ENCODE results near the gene TFEB.
"Not testable (repeated sequence)": the region's sequence is repeated elsewhere in the genome, so short reads cannot be mapped to it uniquely, and the experiment has no call there.

The TFEB gene

DNA sequence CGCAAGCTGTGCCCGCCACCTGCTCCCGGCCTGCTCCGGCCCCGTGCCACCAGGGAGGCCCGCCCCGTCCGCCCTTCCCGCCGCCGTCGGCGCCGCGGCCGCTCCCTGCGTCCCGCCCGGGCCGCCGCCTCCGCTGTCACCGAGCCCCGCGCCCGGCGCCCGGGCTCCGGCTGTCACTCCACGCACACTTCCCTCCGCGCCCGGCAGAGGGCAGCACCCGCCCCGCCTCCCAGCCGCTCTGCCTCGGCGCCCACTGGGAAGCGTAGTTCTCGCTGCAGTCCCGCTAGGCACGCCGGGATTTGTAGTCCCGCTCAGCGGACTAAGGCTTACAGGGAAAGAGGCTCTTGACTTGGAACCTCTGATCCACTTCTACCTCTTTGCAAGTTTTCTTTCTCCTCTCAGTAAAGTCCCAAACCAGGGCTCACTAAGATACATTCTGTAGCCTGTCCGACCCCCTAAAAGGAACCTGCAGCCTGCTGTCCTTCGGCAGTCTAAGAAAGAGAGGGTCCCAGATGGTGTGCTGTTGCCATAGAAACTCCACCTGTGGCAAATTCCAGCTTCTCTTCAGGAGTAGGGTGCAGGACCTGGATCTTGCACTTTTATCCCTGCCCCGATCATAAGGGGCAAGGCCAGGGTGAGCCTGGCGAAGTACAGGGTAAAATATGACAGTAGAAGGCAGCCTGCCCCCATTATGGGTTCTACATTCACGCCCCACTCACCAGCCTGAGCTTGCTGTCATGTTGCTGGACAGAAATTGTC lies at the start of gene TFEB:
TSS of gene TFEB (minus strand) at position 182 of the 759 bp plus-strand sequence. CDS start 44,395 bp downstream, outside the sequence.
- DNase-seq: peak; percentile 61

DNA sequence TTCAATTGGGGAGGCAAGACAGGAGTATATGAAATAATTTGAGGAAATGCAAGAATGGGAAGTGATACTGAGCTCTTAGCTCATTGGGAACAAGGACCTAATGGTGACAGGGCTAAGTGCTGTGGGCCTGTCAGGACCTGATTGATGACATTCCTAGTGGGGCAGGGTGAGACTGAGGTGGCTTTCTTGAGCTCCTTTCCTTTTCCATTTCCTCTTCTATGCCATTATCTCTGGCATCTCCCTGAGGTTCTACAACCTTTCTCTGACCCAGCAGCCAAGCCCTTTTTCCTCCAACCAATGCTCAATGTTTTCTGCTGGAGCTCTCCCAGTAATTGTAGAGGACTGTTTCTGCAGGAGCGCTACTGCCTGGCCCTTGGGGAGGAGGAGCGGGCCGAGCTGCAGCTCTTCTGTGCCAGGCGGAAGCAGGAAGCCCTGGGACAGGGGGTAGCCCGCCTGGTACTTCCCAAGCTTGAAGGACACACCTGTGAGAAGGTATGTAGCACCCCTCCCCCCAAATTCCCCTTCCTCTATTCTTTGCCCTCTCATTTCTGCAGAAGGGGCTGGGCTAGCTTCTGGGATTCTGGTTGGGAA lies 49.3 kb upstream of the TFEB start:
- no peak for DNase-seq

DNA sequence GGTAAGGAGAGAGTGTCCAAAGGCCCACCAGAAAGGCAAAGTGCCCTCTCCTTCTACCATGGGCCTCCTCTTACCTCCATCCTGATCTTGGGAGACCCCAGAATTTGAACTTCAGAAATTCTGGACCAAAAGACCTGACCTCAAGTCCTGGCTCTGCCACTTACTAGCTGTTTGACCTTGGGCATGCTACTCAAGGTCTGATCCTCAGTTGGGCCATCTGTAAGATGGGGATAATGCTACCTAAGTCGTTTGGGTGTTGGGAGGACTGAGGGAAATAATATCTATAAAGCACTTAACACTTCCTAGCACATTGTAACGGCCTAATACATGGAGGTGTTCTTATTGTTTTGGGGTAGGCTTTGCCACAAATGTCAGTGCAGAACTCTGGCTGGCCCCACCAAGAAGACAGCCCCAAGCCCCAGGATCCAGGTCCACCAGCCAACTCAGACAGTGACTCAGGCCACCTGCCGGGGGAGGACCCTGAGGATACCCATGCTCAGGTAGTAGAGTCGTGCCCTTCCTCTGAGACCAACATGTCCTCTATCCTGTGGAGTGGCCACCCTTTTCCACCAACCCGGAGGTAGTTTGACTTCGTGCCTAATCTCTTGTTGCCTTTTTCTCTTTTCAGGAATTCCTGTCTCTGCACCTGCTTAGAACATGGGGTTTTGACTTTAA lies 47.8 kb upstream of the TFEB start:
- DNase-seq: no peak

DNA sequence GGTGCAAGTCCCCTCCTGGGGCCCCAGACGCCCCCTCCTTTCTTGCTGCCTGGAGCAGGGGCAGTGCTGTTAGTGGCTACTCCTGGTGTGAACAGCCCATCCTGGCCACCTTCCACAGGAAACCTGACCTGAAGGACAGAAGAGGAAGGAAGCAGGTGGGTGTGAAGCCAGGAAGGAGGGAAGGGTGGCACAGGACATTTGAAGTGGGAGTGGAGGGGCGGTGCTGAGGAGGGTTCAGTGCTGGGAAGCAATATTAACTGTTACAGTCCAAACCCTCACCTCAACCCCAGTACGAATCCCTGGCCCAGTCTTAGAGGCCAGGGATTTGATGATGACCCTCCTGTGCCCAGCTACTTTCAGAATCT lies 45.9 kb upstream of the TFEB start:
- no peak for DNase-seq

DNA sequence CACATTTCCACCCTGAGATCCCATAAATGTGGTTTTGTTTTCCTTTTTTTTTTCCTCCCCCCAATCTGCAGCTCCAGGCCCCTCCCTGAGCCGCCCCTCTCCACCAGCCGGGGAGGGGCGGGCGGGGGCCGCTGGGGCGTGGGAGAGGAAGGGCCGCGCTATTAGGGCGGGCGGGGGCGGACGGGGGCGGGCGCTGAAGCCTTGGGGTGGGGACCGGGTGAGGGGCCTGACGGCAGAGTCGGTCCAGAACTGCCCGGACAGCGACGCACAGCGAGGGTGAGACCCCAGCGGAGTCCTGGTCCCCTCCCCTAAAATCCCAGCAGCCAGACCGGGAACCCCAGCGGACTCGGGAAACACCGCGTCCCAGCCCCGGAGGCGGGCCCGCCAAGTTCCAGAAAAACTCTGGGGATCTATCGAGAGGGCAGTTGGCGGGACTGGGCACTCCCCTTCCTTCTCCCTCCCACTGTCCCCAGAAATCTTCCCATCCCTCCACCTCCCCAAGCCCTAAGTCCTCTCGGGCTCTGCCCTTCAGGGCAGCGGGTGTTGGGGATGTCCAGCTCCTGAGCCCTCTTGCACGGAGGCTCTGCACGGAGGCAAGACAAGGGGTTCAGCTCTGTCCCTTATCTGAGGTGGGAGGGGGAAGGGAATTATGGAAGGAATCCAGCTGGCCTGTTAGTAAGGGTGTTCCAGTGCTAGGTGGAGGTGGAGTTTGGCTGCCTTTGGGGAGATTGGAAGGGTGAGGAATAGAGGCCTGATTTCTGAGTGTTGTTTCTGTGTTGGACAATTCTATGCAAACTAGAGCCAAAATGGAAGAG lies 45.4 kb upstream of the TFEB start, which contains the start of gene PRICKLE4:
TSS of gene PRICKLE4 (plus strand) at position 232 of the 815 bp plus-strand sequence. CDS start 2,692 bp downstream, outside the sequence.
- DNase-seq: no peak

DNA sequence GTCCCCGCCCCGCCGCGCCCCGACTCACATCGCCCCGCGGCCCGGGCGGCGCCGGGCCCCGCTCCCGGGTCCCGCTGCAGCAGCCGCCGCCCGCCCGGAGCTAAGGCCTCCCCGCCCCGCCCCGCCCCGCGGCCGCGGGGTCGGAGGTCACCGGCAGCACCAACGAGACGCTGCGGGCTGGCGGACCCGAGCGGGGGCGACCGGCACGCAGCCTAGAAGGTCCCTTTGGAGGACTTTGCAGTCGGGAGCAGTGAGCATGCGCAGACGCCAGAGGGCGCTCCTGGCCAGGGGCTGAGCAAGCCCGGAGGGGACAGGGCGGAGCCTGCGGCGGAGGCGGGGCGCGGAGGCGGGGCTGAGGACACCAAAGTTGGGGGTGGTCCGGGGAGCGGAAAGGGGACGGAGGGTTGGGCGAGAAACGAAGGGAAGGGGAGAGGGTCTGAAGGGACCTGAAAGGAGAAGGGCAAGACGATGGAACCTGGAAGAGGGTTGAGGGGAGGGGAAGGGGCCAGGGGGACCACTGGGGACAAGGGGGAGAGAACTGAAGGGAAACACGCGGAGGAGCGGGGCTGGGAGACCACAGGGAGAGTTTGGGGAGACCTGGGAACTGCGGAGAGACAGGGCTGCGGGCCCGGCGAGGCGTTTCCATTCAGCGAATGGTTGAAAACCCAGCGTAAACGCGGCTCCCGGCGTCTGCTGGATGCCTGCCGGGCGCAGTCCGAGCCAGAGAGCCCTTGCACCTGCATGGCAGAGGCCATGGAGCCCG lies 44.6 kb upstream of the TFEB start, which contains the start of gene FRS3:
TSS of gene FRS3 (minus strand) at position 113 of the 763 bp plus-strand sequence. CDS start 2,913 bp downstream, outside the sequence.
- peak; percentile 67 for DNase-seq

DNA sequence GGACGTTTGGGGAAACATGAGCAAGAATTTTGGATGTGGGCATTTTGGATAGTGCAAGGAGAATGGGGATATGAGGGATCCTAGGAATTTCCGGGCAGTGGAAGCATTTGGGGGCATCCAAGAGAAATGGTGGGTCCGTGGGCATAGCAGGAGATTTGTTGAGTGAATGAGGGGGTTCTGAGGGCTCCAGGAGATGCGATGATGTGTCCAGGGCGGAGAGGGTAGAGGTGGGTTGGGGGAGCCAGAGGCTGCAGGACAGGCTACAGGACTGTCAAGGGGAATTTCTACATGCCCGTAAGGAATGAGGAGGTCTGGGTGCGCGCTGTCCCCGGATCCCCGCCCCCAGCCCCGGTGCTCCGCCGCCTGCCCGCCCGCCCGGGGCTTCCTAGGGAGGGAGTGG lies 43.9 kb upstream of the TFEB start:
- no peak for DNase-seq

DNA sequence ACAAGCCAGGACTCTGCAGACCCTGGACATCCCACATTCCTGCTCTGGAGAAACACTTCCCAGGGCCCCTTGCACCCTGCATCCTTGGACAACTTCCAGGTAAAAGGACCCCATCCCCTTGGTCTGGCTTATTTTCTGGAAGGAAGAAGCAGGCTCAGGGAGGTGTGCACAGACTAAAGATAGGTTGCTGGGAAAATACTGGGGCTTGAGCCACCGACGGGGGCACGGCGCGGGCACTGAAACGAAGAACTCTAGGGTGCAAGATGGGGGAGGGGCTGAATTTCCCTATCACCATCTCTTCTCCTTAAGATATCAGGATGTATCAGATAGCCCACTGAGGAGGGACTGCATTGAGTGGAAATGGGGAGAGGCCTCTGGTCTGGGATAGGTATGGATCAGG lies 43.5 kb upstream of the TFEB start:
- no peak for DNase-seq

DNA sequence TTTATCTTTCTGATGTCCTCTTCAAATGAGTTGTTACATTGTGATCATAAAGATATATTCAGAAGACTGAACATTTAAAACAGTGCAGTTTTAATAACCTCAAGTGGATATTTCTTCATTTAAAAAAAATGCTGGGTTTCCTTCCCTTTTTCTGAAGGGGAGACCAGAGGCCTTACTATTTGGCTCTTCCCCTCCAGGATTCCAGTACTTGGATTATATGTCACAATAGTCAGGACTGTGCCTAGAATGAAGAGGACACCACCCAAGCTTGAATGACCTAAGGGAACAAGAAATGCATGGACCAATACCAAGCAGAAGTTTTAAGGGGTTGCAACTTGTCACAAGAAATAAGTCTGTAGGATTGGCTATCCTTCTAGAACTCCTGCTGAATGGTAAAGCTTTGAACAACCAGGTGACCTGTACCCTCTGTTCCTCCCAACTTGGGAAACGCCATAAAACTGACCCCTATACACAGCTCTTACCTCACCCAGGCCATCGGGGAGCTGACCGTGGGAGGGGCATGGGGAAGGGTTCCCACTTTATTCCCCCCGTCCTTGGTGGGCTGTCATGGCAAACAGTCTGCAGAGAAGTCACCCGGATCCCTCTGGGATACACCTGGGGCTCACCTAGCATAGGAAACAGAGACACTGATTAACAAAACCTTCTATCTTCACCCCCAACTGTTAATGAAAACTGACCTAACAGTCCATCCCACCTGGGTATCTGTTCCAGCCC lies 42.3 kb upstream of the TFEB start:
- DNase-seq: peak; percentile 47

DNA sequence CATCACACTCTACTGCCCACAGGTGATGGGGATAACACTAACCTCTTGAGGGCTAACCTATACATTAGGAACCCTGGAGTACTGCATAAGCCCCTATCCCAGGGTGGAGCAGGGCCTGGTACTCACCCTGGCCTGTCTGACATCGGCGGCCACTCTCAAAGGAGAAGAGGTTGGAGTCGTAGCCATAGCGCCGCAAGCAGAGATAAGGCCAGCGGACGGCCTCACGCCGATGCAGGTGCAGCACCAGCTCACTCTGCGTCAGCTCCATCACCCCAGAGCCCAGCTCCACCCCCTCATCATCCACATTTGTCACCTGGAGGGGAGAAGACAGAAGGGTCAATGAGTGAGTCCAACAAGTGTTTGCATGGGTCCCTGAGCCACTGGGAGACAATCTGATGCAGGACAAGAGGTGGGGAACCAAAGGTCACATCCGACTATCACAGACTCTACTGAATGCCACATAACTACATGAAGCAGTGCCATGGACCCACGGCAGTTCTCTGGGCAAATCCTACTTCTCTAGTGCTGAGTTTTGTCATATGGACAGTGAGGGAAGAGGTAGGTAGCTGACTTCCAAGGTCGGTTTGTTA lies 40.0 kb upstream of the TFEB start:
- DNase-seq: no peak

DNA sequence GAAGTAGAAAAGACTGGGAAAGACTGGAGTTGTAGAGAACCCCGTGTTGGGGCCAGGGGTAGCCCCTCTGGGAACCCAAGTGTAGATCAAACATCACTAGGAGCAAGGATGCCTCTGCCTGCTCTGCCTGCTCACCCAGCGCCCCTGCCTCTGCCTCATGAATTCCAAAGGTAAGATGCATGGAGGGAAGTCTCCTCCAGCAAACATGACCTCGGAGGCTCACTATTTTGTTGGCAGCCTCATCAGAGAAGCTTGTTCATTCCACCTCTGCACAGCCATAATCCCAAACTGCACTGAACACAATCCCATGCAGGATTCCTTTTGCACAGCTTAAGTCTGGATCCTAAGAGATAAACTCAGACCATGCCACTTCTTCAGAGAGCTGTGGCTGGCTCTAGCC lies 39.4 kb upstream of the TFEB start:
- DNase-seq: no peak

DNA sequence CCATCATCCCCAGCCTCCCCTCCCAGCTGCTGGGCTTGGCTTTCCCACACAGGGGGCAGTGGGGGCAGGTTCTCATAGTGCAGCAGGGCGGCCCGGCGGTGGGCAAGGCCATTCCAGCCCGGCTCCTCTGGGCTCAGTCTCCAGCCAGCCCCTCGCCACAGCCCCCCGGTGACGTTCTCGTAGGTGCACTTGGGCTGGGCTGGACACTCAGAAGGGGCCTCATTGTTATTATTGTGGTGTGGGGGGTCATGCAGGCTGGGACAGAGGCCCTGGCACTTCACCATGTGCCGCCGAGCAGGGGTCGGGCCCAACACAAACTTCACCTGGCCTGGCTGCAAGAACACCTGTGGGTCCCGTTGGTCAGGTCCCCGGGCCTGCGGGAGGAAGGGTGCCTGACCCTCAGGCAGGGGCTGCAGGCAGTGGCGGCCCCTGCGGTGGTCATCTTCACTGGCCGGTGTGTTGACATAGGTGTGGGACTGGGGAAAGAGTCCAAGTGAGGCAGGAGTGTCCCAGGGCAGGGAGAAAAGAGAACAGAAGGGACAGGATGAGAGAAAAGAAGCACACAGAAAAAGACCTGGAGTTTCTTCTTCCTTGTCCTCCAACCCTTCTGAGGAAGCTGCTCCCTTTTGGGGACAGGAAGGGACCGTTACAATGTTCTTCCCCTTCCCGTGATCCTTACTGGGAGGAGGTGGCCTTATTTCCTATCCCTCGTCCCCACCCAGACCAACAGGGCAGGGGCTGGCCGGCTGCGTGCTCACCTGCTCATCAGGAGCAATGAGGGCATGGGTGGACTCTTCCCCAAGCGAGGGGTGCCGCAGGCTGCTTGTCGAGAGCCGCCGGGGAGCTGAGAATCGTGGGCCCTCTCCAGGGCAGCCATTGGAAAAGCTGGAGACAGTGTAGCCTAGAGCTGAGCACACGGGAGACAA lies 35.9 kb upstream of the TFEB start:
- DNase-seq: no peak

DNA sequence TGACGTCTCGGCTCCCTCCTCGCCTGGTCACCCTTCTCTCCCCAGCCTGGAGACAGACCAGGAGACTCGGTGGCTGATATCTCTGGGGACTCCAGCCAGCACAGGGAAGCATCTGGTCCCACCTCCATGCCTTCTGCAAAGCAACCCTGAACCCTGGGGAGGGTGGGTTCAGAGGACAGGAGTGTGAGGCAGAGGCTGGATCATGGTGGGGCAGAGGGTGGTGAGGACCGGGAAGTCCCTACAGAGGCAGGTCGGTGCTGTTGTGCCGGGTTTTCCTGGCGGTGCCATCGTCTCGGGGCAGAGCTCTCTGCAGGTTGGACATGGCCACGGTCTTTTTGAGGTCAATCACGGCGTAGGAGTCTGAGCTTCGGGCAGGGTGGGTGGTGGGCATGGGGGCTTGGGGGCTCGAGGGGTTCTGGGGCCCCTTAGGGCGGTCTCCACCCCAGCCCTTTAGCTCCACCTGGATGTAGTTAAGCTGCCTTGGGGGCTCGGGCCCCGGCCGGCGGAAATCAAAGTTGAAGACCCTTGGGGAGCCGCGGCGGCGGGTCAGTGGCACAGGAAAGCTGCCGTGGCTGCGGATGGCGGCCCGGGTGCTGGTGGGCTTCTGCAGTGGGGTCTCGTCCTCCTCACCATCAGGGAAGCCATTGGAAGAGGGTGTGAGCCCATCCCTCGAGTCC lies 35.1 kb upstream of the TFEB start:
- no peak for DNase-seq

DNA sequence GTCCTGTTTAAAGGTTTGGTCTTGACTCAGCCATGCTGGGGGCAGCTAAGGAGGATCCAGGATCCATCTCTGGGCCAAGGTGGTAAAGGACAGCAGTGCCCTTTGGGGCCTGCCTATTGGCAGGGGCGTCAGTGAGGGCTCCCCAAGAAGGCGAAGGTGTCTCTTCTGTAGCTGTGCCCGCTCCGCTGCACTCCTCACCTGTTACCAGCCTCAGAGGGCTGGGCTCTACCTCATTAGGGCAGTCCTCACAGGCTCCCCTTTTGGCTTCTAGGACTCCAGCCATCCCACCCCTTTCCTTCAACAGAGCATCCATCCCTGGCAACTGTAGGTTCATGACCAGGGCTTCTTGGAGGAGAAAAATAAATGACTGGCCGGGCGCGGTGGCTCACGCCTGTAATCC lies 34.0 kb upstream of the TFEB start:
- no peak for DNase-seq

DNA sequence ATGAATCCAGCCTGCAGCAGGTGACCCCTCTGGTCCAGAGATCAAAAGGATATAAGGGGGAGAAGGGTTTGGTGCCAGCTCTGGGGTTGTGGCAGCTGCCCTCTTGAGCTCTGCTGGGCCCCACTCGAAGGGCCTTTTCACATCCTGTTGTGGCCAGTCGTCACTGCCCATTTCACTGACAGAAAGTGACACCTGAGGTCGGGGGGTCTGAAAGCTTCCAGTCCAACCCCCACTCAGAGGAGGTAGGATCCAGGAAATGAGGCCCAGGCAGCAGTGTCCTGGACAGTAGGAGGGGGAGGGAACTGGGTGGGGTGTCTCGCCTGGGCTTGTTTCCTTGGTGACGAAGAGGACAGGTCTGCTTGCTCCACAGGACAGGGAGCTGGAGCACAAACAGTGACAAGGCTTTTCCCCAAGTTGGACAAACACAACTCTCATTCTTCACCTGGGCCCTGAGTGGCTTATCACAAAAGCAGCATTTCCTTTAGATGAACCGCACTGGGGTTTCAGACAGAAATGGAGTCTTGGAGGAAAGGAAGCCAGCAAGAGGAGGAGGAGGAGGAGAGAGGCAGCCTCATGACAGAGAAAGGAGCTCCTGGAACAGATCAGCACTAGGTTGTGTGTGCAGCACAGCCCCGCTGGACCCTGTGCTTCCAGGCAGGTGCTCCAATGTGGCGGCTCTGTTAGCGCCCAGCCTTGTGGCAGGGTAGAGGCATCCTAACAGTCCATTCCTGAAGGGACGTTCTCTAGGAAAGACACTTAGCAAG lies 33.3 kb upstream of the TFEB start:
- peak; percentile 43 for DNase-seq

DNA sequence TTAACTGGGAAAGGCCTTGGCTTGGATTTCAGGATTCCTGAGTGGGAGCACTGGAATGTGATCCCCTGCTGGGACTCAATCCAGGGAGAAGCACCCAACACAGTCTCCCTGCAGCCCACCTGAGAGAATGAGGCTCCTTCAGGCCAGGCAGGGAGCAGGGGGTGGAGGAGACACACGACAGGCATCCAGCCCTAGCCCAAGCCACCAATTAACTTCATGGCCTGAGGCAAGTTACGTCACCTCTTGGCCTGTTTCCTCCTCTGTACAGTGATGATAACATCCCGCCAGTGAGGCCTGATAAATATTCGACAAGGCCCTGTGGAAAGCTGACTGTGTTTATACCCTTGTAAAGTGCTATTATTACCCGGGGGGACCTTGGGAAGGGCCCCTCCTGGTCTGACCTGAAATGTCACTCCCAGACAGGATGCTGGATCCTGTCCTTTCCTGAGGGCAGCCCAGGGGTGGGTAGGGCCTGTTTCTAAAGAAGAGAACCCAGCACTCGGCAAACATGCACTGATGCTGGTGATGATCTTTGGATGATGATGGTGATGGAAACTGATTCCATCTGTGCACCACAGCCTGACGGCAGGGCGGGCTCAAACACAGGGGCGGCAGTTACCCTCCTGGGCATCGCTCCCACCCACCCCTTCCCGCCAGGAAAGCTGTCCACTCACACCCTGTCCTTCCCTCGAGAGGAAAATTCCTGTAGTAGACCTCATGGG lies 31.9 kb upstream of the TFEB start:
- DNase-seq: peak; percentile 15

DNA sequence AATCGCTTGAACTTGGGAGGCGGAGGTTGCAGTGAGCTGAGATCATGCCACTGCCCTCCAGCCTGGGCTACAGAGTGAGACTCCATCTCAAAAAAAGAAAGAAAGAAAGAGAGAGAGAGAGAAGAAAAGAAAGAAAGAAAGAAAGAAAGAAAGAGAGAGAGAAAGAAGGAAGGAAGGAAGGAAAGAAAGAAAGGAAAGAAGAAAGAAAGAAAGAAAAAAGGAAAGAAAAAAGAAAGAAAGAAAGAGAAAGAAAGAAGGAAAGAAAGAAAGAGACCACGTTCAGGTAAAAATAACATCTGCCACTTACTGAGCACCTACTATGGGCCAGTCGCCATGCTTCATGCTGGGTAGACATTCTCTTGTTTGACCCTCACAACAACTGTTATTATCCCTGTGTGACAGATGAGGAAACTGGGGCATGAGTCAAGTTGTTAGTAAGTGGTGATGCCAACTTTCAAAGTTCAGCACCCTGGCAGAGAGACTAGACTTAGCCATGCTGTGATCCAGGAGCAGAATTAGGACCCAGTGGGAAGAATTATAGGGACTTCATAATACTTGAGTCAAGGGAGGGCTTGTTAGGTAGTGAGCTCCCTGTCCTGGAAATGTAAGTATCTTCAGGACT lies 30.7 kb upstream of the TFEB start:
- DNase-seq: not testable (repeated sequence)

All from GF-D8 (cell line).